D721Med (cell line): ENCODE data around the gene GRID2.
"Not testable (repeated sequence)": the region's sequence is repeated elsewhere in the genome, so short reads cannot be mapped to it uniquely, and the experiment has no call there.

Experiments used
- DNase-seq: peaks from one replicate; pipeline ENCODE4 v3.0.0; 2011; ENCODE audit warnings: low spot score; ENCODE audit not compliant: insufficient read length
- FAIRE-seq: peaks from 2 replicates; lab custom pipeline; 2011; peaks lifted over from hg19 to GRCh38; lab: Jason Lieb, UNC
- TF ChIP-seq, protein P1 (sequence below): IDR thresholded peaks from 2 replicates; pipeline ENCODE4 v1.5.1; 2012; ENCODE audit warnings: mild to moderate bottlenecking, control low read depth; ENCODE audit not compliant: insufficient read depth; ENCODE audit errors: missing control alignments

The GRID2 gene

DNA sequence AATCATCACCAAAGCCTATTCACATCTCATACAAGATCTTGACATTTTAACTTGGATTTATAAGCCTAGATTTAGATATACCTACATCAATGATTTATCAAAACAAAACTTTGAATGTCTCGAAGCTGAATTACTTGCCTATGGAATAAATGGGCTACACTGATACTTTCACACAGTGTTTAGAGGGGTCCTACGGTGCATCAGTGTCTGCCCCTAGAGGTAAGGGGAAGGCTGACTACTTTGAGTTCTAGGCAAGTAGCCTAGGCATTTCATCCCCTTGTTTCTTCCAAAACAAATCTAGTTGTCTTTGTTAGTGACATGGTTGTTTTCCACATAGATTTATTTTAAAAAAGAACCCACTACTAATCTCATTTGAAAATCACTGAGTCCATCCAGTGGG is 1366.7 kb downstream of the GRID2 start:
- FAIRE-seq, result no peak
- DNase-seq, result no peak
- TF ChIP-seq, protein P1, sequence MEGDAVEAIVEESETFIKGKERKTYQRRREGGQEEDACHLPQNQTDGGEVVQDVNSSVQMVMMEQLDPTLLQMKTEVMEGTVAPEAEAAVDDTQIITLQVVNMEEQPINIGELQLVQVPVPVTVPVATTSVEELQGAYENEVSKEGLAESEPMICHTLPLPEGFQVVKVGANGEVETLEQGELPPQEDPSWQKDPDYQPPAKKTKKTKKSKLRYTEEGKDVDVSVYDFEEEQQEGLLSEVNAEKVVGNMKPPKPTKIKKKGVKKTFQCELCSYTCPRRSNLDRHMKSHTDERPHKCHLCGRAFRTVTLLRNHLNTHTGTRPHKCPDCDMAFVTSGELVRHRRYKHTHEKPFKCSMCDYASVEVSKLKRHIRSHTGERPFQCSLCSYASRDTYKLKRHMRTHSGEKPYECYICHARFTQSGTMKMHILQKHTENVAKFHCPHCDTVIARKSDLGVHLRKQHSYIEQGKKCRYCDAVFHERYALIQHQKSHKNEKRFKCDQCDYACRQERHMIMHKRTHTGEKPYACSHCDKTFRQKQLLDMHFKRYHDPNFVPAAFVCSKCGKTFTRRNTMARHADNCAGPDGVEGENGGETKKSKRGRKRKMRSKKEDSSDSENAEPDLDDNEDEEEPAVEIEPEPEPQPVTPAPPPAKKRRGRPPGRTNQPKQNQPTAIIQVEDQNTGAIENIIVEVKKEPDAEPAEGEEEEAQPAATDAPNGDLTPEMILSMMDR, result no peak

DNA sequence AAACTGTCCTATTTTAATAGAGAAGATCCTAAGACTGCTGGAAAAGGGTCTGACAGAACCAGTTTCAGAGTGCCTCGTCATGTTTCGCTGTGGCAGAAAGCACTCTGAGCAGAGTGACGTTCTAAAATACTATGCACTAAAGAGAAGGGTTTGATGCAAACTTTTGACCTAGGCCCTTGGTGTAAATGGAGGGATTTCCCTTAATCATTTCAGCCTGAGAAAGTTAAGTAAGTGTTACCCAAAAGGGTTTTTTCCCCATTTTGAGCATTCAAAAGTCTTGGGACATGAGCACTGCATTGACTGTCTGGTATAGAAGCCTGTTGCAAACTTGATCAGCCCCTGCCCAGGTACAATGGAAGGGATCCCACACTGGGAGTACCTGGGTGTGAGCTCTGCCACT is 1367.3 kb downstream of the GRID2 start:
- TF ChIP-seq, protein P1, result no peak
- no peak for DNase-seq
- FAIRE-seq, result no peak

DNA sequence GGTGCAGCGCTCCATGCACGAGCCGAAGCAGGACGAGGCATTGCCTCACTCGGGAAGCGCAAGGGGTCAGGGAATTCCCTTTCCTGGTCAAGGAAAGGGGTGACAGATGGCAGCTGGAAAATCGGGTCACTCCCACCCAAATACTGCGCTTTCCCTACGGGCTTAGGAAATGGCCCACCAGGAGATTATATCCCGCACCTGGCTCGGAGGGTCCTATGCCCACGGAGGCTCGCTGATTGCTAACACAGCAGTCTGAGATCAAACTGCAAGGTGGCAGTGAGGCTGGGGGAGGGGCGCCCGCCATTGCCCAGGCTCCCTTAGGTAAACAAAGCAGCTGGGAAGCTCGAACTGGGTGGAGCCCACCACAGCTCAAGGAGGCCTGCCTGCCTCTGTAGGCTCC is 1373.2 kb downstream of the GRID2 start:
- not testable (repeated sequence) for FAIRE-seq, DNase-seq

DNA sequence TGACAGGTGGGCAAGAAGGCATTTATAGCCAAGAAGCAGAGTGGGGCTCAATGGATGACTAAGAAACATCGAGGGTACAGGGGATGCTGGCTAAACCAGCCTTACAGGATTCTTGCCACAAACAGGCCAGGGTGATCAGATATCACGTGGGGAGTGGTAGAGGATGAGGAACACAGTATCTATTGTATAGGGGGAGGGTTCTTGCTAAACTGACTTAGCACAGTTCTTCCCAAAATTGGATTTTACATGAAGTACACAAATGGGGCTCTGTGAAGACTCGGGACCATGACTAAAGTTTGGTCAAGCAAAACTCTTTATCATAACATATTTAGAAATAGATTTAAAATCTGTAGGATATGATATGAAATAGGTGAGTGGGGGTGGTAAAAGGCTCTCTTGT is 1380.8 kb downstream of the GRID2 start:
- no peak for FAIRE-seq
- DNase-seq, result no peak
- TF ChIP-seq, protein P1, result no peak

DNA sequence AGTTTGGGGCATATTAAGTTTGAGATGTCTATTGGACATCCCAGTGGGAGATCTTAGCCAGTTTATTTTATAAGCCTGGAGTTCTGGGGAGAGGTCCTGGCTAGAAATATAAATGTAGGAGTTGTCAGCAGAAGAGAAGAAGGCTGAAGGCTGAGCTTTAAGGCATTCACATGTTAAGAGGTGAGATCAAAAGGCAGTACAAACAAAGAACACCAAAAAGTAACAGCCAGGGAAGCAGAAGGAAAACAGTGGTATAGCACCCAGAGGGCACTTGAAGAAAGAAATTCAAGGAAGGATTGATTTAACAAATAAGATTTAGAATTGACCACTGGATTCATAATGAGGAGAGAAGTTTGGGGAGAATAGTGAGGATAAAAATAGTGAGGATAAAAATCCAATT is 1383.5 kb downstream of the GRID2 start:
- TF ChIP-seq, protein P1, result no peak
- DNase-seq (no peak), FAIRE-seq (no peak)

DNA sequence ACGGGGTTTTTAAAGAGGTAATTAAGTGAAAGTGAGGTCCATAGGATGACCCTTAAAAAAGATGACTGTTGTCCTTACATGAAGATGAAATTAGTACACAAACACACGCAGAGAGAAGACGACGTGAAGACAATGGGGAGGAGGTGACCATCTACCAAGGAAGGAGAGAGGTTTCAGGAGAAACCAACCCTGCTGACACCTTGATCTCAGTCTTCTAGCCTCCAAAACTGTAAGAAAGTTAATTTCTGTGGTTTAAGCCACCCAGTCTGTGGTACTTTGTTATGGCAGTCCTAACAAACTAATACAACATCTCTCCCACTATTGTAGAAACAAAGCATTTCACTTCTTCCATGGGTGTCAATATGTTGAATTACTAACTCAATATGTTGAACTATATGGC is 1385.2 kb downstream of the GRID2 start:
- TF ChIP-seq, protein P1, result no peak
- no peak for DNase-seq
- FAIRE-seq, result no peak

DNA sequence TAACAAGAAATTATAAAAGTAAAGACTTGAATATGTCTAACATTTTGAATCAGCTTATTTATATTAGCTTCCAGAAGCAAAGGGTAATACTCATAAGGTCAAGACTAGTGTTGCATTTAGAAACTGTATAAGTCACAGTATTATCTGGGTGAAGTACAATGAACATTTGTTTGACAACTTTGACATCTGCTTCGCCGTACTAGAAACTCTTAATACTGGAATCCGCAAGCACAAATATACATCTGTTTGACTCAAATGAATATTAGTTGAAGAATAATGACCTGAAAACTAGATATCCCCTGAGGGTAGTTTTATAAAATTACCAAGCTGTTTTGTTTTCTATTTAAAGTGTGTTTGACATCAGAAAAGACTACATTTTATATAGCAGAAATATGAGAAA is 1389.4 kb downstream of the GRID2 start:
- FAIRE-seq, result no peak
- no peak for DNase-seq
- TF ChIP-seq, protein P1, result no peak

DNA sequence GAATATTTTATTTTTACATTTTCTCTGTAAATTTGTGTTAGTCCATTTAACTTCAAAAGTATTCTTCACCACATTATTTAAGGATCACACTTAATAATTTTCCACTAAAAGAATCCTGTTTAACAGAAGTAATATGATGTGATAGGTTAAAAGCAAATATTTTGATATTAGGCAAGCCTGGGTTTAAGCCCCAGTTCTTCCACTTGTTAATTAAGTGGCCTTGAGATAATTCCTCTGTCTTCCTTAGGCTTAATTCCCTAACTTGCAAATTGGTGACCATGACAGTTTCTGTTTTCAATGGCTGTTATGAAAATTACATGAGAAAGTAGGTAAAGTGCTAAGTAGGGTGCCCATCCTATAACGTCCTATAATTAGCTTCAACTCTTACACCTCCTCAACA is 1394.9 kb downstream of the GRID2 start:
- TF ChIP-seq, protein P1, result no peak
- no peak for FAIRE-seq
- DNase-seq, result no peak
